Activated CD8-positive, alpha-beta T cell treated with anti-CD3 and anti-CD28 coated beads for 36 hours (primary cell): ENCODE results near the gene CDK4. TPM values are rescaled to one million over a fixed set of nuclear protein-coding genes. Genes with fewer than 3 reads are reported as not detected.

Source experiments
- ATAC-seq: fragments of 200-7000 bp; cut with Tn5 transposase; one replicate; pipeline ENCODE4 v1.10.0; 2021; ENCODE audit warnings: mild to moderate bottlenecking, moderate library complexity
- CTCF ChIA-PET: fragments of 350-600 bp; sonication (Branson Sonifier 250); formaldehyde crosslinking; loops from one replicate; lab custom pipeline; 2021; ENCODE audit warnings: antibody characterized with exemption; lab: Charles Lee
- POLR2A ChIA-PET: fragments of 350-600 bp; sonication (Branson Sonifier 250); formaldehyde crosslinking; loops from one replicate; lab custom pipeline; 2021; ENCODE audit warnings: antibody characterized with exemption; lab: Charles Lee
- DNase-seq: peaks from one replicate; pipeline ENCODE4 v3.0.0-alpha.2; 2020
- H3K27ac Mint-ChIP-seq: one replicate; pipeline ENCODE4 v1.8.0; 2021; ENCODE audit warnings: mild to moderate bottlenecking, mixed read lengths
- H3K27me3 Mint-ChIP-seq: one replicate; pipeline ENCODE4 v1.8.0; 2021; ENCODE audit warnings: mixed read lengths
- H3K36me3 Mint-ChIP-seq: one replicate; pipeline ENCODE4 v1.8.0; 2021; ENCODE audit warnings: low read depth, mixed read lengths
- H3K4me1 Mint-ChIP-seq: one replicate; pipeline ENCODE4 v1.8.0; 2021; ENCODE audit warnings: low read depth, mixed read lengths
- H3K4me3 Mint-ChIP-seq: one replicate; pipeline ENCODE4 v1.8.0; 2021; ENCODE audit warnings: mild to moderate bottlenecking, moderate library complexity, mixed read lengths
- H3K9me3 Mint-ChIP-seq: one replicate; pipeline ENCODE4 v1.8.0; 2021; ENCODE audit warnings: mixed read lengths
- intact Hi-C: fragments of 100-400 bp; cut with micrococcal nuclease; formaldehyde crosslinking; loops from one replicate; pipeline ENCODE4 v1.10.0; 2022
- total RNA-seq, 2 experiments: library from RNA; stranded (reverse); gene quantifications; one replicate each; pipeline ENCODE4 v1.2.3, GENCODE V29; 2021
- TF ChIP-seq, protein P1 (sequence below): fragments of 200-600 bp; IDR thresholded peaks from one replicate; pipeline ENCODE4 v1.8.0; 2022; ENCODE audit warnings: antibody characterized with exemption, mild to moderate bottlenecking

The CDK4 gene
- total RNA-seq, 2 experiments from 2014 or later, result 218 to 221 TPM

DNA sequence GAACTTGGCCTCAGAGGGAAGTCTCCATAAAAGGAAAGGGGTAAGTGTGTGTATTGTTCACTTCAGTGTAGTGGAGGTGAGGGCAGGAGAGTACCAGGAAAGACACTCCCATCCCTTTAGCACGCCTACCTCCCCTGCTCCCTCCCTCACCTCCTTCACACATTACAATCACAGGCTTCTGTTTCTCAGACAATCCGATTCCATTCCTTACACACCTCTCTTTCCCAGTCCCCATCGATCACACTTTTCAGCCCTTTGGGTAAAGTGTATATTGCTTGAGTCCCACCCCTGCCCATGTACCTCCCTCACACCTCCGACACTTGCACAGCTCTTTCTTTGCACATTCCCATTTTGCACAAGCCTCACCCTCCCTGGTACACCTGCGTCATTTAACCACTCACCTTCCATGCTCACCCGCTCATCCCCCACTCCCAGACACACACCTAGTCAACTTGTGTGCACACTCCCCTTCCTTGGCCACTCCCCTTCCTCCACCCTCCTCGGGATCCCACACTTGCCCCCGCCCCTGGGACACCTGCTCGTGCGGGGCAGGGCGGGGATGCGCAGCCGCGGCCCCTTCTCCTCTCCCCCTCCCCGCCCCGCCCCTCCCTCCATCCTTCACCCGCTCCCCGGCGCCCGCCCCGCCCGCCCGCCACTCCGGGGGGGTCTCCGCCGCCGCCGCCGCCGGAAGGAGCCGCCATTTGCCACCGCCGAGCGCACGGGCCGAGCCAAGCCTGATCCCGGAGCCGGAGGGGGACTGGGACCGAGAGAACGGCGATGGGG lies 2.5 kb upstream of the CDK4 start, which contains the start of gene MARCHF9:
Gene MARCHF9 (plus strand): TSS at position 693 of the 783 bp plus-strand sequence. CDS start 426 bp downstream, outside the sequence.
- Mint-ChIP-seq H3K4me3 (peak within 1 kb of the TSS; percentile 79), H3K27ac (peak within 1 kb of the TSS; percentile 56), H3K27me3 (no peaks in the 10 kb centered on the region), H3K9me3 (no peaks in the 10 kb centered on the region), H3K4me1 (peaks cover 56% of the 10 kb centered on the region), H3K36me3 (peaks cover 40% of the 10 kb centered on the region)
- ATAC-seq, result peak; percentile 60
- ChIA-PET POLR2A (interaction anchor here (0.6 to 2.4 kb wide), 6 partner anchors 10 to 234 kb away, joined by 3 to 9 read pairs (median 6); partner anchors contain the start of genes CYP27B1, DDIT3, EEF1AKMT3 and METTL1), CTCF (interaction anchor here (1.0 to 3.0 kb wide), 3 partner anchors 10 to 88 kb away, joined by 3 to 74 read pairs (median 6); partner anchors contain the start of gene CYP27B1)
- peak; percentile 89 for DNase-seq
- TF ChIP-seq, protein P1, sequence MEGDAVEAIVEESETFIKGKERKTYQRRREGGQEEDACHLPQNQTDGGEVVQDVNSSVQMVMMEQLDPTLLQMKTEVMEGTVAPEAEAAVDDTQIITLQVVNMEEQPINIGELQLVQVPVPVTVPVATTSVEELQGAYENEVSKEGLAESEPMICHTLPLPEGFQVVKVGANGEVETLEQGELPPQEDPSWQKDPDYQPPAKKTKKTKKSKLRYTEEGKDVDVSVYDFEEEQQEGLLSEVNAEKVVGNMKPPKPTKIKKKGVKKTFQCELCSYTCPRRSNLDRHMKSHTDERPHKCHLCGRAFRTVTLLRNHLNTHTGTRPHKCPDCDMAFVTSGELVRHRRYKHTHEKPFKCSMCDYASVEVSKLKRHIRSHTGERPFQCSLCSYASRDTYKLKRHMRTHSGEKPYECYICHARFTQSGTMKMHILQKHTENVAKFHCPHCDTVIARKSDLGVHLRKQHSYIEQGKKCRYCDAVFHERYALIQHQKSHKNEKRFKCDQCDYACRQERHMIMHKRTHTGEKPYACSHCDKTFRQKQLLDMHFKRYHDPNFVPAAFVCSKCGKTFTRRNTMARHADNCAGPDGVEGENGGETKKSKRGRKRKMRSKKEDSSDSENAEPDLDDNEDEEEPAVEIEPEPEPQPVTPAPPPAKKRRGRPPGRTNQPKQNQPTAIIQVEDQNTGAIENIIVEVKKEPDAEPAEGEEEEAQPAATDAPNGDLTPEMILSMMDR, result no peak
- intact Hi-C loops, result no loop called here

DNA sequence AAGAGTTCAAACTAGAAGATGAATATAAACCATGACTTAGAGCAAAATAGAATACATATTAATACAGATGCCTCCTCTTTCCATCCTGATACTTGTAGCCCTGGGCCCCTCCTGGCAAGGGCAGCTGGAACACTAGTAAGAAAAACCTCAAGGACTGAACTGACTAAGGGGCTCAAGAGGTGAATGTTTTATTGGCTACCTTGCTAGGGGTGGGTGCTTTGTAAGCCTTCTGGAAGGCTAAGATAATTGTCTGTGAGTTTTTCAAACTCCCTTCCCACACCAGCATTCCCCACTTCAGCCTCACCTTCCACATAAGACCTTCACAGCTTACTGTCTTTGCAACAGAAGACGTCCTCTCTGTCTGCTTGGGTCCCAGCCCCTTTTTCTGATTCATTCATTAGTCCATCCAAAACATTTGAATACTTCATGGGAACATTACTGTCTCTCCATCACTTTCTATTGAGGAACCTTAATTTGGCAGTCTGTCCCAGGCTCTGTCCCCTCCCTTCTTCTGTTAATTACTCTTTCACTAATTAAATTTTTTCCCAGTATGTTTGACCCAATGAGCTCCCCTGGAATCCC lies 1.7 kb upstream of the CDK4 start:
- ChIA-PET CTCF (interaction anchor here (1.0 to 1.2 kb wide), 2 partner anchors 11 to 89 kb away, joined by 3 to 6 read pairs; no protein-coding TSS in a partner anchor), POLR2A (interaction anchor here (0.6 to 2.3 kb wide), 5 partner anchors 11 to 233 kb away, joined by 3 to 8 read pairs (median 5); partner anchors contain the start of genes CYP27B1 and DDIT3)
- H3K9me3 Mint-ChIP-seq, result no peaks in the 10 kb centered on the region
- TF ChIP-seq, protein P1, result no peak
- H3K4me3 Mint-ChIP-seq, result peak overlapping the region; percentile 74
- no peak for DNase-seq
- peak overlapping the region; percentile 56 for H3K27ac Mint-ChIP-seq
- no peak for ATAC-seq
- intact Hi-C loops, result no loop called here
- no peaks in the 10 kb centered on the region for H3K27me3 Mint-ChIP-seq
- H3K36me3 Mint-ChIP-seq, result peaks cover 42% of the 10 kb centered on the region
- peaks cover 54% of the 10 kb centered on the region for H3K4me1 Mint-ChIP-seq

DNA sequence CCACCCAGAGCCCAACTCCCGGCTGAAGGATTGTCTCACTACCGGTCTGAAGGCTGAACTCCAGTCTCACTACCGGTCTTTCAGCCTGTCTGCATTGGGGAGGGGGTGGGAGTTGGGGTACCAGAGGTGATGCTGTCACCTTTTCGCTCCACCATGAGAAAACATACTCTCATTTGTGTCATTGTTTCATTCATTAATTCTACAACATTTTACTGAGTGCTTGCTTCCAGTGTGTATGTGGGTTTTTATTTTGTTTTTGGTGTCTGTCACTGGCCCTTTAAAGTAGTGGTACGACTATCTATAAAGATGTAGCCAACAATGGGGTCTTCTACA lies 524 bp upstream of the CDK4 start:
- CTCF ChIA-PET, result interaction anchor here (0.9 to 1.2 kb wide), 2 partner anchors 11 to 12 kb away, joined by 5 to 8 read pairs; no protein-coding TSS in a partner anchor
- POLR2A ChIA-PET, result interaction anchor here (0.8 to 1.2 kb wide), 2 partner anchors 11 to 31 kb away, joined by 3 to 11 read pairs; no protein-coding TSS in a partner anchor
- DNase-seq, result no peak
- Mint-ChIP-seq H3K36me3 (peaks cover 45% of the 10 kb centered on the region), H3K4me1 (peaks cover 54% of the 10 kb centered on the region), H3K4me3 (peak overlapping the region; percentile 86), H3K9me3 (no peaks in the 10 kb centered on the region), H3K27ac (peak overlapping the region; percentile 94), H3K27me3 (no peaks in the 10 kb centered on the region)
- intact Hi-C loops, result no loop called here
- ATAC-seq, result no peak
- TF ChIP-seq, protein P1, result no peak

DNA sequence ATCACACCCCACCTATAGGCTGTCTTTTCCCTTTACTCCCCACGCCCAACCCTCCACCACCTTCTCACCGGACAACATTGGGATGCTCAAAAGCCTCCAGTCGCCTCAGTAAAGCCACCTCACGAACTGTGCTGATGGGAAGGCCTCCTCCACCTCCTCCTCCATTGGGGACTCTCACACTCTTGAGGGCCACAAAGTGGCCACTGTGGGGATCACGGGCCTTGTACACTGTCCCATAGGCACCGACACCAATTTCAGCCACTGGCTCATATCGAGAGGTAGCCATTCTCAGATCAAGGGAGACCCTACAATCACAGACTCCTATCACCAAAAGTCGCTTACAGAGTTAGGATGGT lies 700 bp downstream of the CDK4 start:
- Mint-ChIP-seq H3K36me3 (peaks cover 45% of the 10 kb centered on the region), H3K4me1 (peaks cover 47% of the 10 kb centered on the region), H3K4me3 (peak overlapping the region; percentile 86), H3K9me3 (no peaks in the 10 kb centered on the region), H3K27me3 (no peaks in the 10 kb centered on the region), H3K27ac (peak overlapping the region; percentile 94)
- CTCF ChIA-PET, result interaction anchor here (0.8 to 1.3 kb wide), 3 partner anchors 10 to 31 kb away, joined by 3 to 8 read pairs (median 6); partner anchors contain the start of gene TSFM
- intact Hi-C loops, result no loop called here
- TF ChIP-seq, protein P1, result no peak
- POLR2A ChIA-PET, result interaction anchor here (1.0 to 1.2 kb wide), 2 partner anchors 10 to 15 kb away, joined by 4 to 11 read pairs; partner anchors contain the start of gene CYP27B1
- ATAC-seq (no peak), DNase-seq (no peak)
